CD14-positive monocyte (primary cell): Measurements from ENCODE around the gene ACSF3. TPM values are rescaled to one million over a fixed set of nuclear protein-coding genes. Genes with fewer than 3 reads are reported as not detected.

Experiments used
- DNase-seq, 3 donors: peaks; one replicate each; pipeline ENCODE4 v3.0.0-alpha.2; 2011 to 2022
- H2AFZ ChIP-seq: 2 replicates; pipeline ENCODE4 v1.6.0; 2012; ENCODE audit warnings: mild to moderate bottlenecking, low read depth, low read length, inconsistent platforms; ENCODE audit not compliant: insufficient read depth, poor library complexity, severe bottlenecking
- H3K27ac ChIP-seq, 2 donors: 1 replicate in 1 of 2; 2 replicates in 1 of 2; pipeline ENCODE4 v1.5.1; 2012 to 2013; ENCODE audit warnings: low read length in 2 of 2, control low read depth in 1 of 2, inconsistent platforms in 1 of 2, low read depth in 1 of 2, mild to moderate bottlenecking in 1 of 2
- H3K27me3 ChIP-seq, 2 donors: one replicate each; pipeline versions ENCODE4 v1.6.0 to v1.6.1; 2011 to 2013; ENCODE audit warnings: low read length in 2 of 2; ENCODE audit not compliant: control insufficient read depth in 2 of 2, insufficient read depth in 2 of 2
- H3K36me3 ChIP-seq, 2 donors: replicated peaks in 1 of 2; 1 replicate in 1 of 2; 2 replicates in 1 of 2; pipeline versions ENCODE4 v1.5.1 to v1.6.1; 2012 to 2013; ENCODE audit warnings: low read length in 2 of 2, control low read depth in 1 of 2, inconsistent platforms in 1 of 2, mild to moderate bottlenecking in 1 of 2; ENCODE audit not compliant: insufficient read depth in 2 of 2, control insufficient read depth in 1 of 2
- H3K4me1 ChIP-seq, 2 donors: 1 replicate in 1 of 2; 2 replicates in 1 of 2; pipeline versions ENCODE4 v1.5.1 to v1.6.1; 2012 to 2013; ENCODE audit warnings: low read length in 2 of 2, control low read depth in 1 of 2, inconsistent platforms in 1 of 2, mild to moderate bottlenecking in 1 of 2, moderate library complexity in 1 of 2; ENCODE audit not compliant: insufficient read depth in 2 of 2, control insufficient read depth in 1 of 2
- H3K4me2 ChIP-seq: replicated peaks from 2 replicates; pipeline ENCODE3; 2012; ENCODE audit warnings: low read length, moderate library complexity, mild to moderate bottlenecking; ENCODE audit not compliant: poor library complexity, severe bottlenecking; ENCODE audit errors: extremely low read depth
- H3K4me3 ChIP-seq, 3 experiments: fragments of 200-600 bp in 1 of 3; sonication (generic) in 1 of 3; replicated peaks in 1 of 3; 1 replicate in 2 of 3; 2 replicates in 1 of 3; pipeline ENCODE4 v1.5.1; 2011 to 2013; ENCODE audit warnings: low read length in 3 of 3, mild to moderate bottlenecking in 3 of 3, control low read depth in 2 of 3, low read depth in 2 of 3, inconsistent platforms in 1 of 3, moderate library complexity in 1 of 3
- H3K79me2 ChIP-seq: 2 replicates; pipeline ENCODE4 v1.6.0; 2012; ENCODE audit warnings: mild to moderate bottlenecking, control low read depth, inconsistent platforms, low read length, moderate library complexity; ENCODE audit not compliant: insufficient read depth
- H3K9ac ChIP-seq: 2 replicates; pipeline ENCODE4 v1.6.0; 2017; ENCODE audit warnings: low read length, mild to moderate bottlenecking; ENCODE audit not compliant: insufficient read depth, poor library complexity, severe bottlenecking
- H3K9me3 ChIP-seq, 2 donors: replicated peaks in 1 of 2; 1 replicate in 1 of 2; 2 replicates in 1 of 2; pipeline versions ENCODE4 v1.5.1 to v1.6.1; 2012 to 2013; ENCODE audit warnings: low read length in 2 of 2, control low read depth in 1 of 2; ENCODE audit not compliant: control insufficient read depth in 1 of 2, insufficient read depth in 1 of 2
- H4K20me1 ChIP-seq: 2 replicates; pipeline ENCODE4 v1.6.0; 2012; ENCODE audit warnings: mild to moderate bottlenecking, low read length, control low read depth, moderate library complexity; ENCODE audit not compliant: insufficient read depth
- H3K27ac Mint-ChIP-seq, 7 donors: one replicate each; pipeline ENCODE4 v1.8.0; 2020; ENCODE audit warnings: mild to moderate bottlenecking in 7 of 7, mixed read lengths in 7 of 7, moderate library complexity in 6 of 7, inconsistent platforms in 2 of 7
- H3K27me3 Mint-ChIP-seq, 3 donors: one replicate each; pipeline ENCODE4 v1.8.0; 2021 to 2022; ENCODE audit warnings: low read depth in 3 of 3, mild to moderate bottlenecking in 3 of 3, mixed read lengths in 3 of 3, moderate library complexity in 3 of 3, inconsistent platforms in 1 of 3
- H3K36me3 Mint-ChIP-seq, 2 donors: one replicate each; pipeline ENCODE4 v1.8.0; 2020; ENCODE audit warnings: mixed read lengths in 2 of 2, inconsistent platforms in 1 of 2, mild to moderate bottlenecking in 1 of 2
- H3K4me1 Mint-ChIP-seq: one replicate; pipeline ENCODE4 v1.8.0; 2020; ENCODE audit warnings: mild to moderate bottlenecking, mixed read lengths
- H3K4me3 Mint-ChIP-seq, 2 donors: one replicate each; pipeline ENCODE4 v1.8.0; 2020; ENCODE audit warnings: mild to moderate bottlenecking in 2 of 2, mixed read lengths in 2 of 2, moderate library complexity in 1 of 2
- H3K9me3 Mint-ChIP-seq, 7 donors: one replicate each; pipeline ENCODE4 v1.8.0; 2020 to 2022; ENCODE audit warnings: mixed read lengths in 7 of 7, mild to moderate bottlenecking in 6 of 7, moderate library complexity in 6 of 7, inconsistent platforms in 2 of 7
- CTCF ChIP-seq: fragments of 200-600 bp; IDR thresholded peaks from one replicate; pipeline ENCODE4 v1.8.0; 2022; ENCODE audit warnings: antibody characterized with exemption, mild to moderate bottlenecking
- WGBS: methylation state at CpG from one replicate; pipeline ENCODE4 v1.1.5; 2013; ENCODE audit warnings: missing lambda C conversion rate; ENCODE audit not compliant: insufficient coverage; 5-methylcytosine and 5-hydroxymethylcytosine counted together
- intact Hi-C, 2 donors: fragments of 100-400 bp; cut with micrococcal nuclease; formaldehyde crosslinking; loops; one replicate each; pipeline versions ENCODE4 v1.15.0 to v1.15.1; 2023
- polyA plus RNA-seq, 3 donors: library from polyadenylated mRNA; depleted of rRNA in 1 of 3; unstranded in 2 of 3; stranded (reverse) in 1 of 3; fragments of 300-500 nt in 2 of 3; fragments of >200 nt in 1 of 3; fragmentation: Illumina TruSeq in 2 of 3; gene quantifications; 1 replicate in 2 of 3; 2 replicates in 1 of 3; pipeline ENCODE4 v1.2.3, GENCODE V29; 2012 to 2021

The ACSF3 gene
- polyA plus RNA-seq, 3 donors: 23.5 to 26.7 (median 26.4) TPM

- Histone ChIP-seq H4K20me1 (no peaks in the 10 kb centered on the region), H3K27me3 (no peaks in the 10 kb centered on the region), H3K79me2 (no peaks in the 10 kb centered on the region), H3K9ac (no peak overlapping the region), H3K4me1 (no peaks in the 10 kb centered on the region), H3K27ac (no peak overlapping the region), H3K4me2 (no peak overlapping the region), H2AFZ (no peak overlapping the region), H3K36me3 (no peaks in the 10 kb centered on the region), H3K9me3 (no peaks in the 10 kb centered on the region), H3K4me3 (no peak overlapping the region)
- H3K27me3 Mint-ChIP-seq: peaks cover 6 to 12% (median 7%) of the 10 kb centered on the region in 3 donors
- no peaks in the 10 kb centered on the region for H3K36me3 Mint-ChIP-seq
- no peak overlapping the region for H3K4me3 Mint-ChIP-seq
- WGBS: 84% methylated on average over 9 of the region's 12 CpGs
- TF ChIP-seq CTCF: no peak
- H3K9me3 Mint-ChIP-seq: peaks cover 0 to 2% (median 0%) of the 10 kb centered on the region in 7 donors
- DNase-seq: no peak
- H3K4me1 Mint-ChIP-seq: peaks cover 1% of the 10 kb centered on the region
- H3K27ac Mint-ChIP-seq: peak overlapping the region in 1 of 7 donors; percentile 26
- intact Hi-C loops: no loop called here
Observed at GRCh38 chr16:89060207-89060794, 33.4 kb upstream of the ACSF3 start.

- H3K27ac Mint-ChIP-seq: no peak overlapping the region
Observed at GRCh38 chr16:89061086-89061485, 32.6 kb upstream of the ACSF3 start.

More at GRCh38 chr16:89061086-89061485, 32.6 kb upstream of the ACSF3 start:
- no peak for DNase-seq
- H3K4me3 Mint-ChIP-seq: no peak overlapping the region
- H3K27ac ChIP-seq: no peak overlapping the region
- H3K36me3 ChIP-seq: no peaks in the 10 kb centered on the region
- H3K9me3 Mint-ChIP-seq: peaks cover 0 to 2% (median 0%) of the 10 kb centered on the region in 7 donors
- TF ChIP-seq CTCF: no peak
- WGBS: 94% methylated on average over 16 of the region's 21 CpGs
- no peak overlapping the region for H3K4me3 ChIP-seq
- no peaks in the 10 kb centered on the region for H3K27me3 ChIP-seq
- H3K27me3 Mint-ChIP-seq: peaks cover 5 to 12% (median 9%) of the 10 kb centered on the region in 3 donors
- H3K9me3 ChIP-seq: no peaks in the 10 kb centered on the region
- no peaks in the 10 kb centered on the region for H3K4me1 ChIP-seq
- H3K36me3 Mint-ChIP-seq: no peaks in the 10 kb centered on the region
- H3K79me2 ChIP-seq: no peaks in the 10 kb centered on the region
- H2AFZ ChIP-seq: no peak overlapping the region
- peaks cover 2% of the 10 kb centered on the region for H3K4me1 Mint-ChIP-seq
- no peak overlapping the region for H3K9ac ChIP-seq
- H3K4me2 ChIP-seq: no peak overlapping the region
- H4K20me1 ChIP-seq: no peaks in the 10 kb centered on the region
- intact Hi-C loops: no loop called here
